OCI-LY7 (cell line): ENCODE data around the gene KRT3. TPM values are rescaled to one million over a fixed set of nuclear protein-coding genes. Genes with fewer than 3 reads are reported as not detected.

Experiments used
- BruUV-seq: library from RNA; stranded (reverse); fragments of 400-500 nt; replicated peaks from 2 replicates; lab custom pipeline; 2021; lab: Mats Ljungman, UMichigan
- CTCF ChIA-PET: fragments of 300-600 bp; sonication (Branson Sonifier 250); formaldehyde crosslinking; loops from one replicate; lab custom pipeline; 2022; ENCODE audit warnings: antibody characterized with exemption; ENCODE audit not compliant: unreplicated experiment; lab: Charles Lee
- POLR2A ChIA-PET: fragments of 300-600 bp; sonication (Branson Sonifier 250); formaldehyde crosslinking; loops from one replicate; lab custom pipeline; 2022; ENCODE audit warnings: antibody characterized with exemption; lab: Charles Lee
- DNase-seq: peaks from one replicate; pipeline ENCODE4 v3.0.0-alpha.2; 2015; ENCODE audit warnings: low spot score
- H2AFZ ChIP-seq: fragments of 200-600 bp; sonication (generic), shearing (Covaris generic); 2 replicates; pipeline ENCODE4 v1.6.1; 2014; ENCODE audit warnings: mild to moderate bottlenecking, antibody characterized with exemption, low read length, moderate library complexity
- H3K27ac ChIP-seq: fragments of 200-600 bp; sonication (generic); 2 replicates; pipeline ENCODE4 v1.5.1; 2014; ENCODE audit warnings: mixed run types, low read depth, mild to moderate bottlenecking, moderate library complexity, low read length, inconsistent platforms; ENCODE audit not compliant: poor library complexity, severe bottlenecking
- H3K36me3 ChIP-seq: fragments of 200-600 bp; sonication (generic); 2 replicates; pipeline ENCODE4 v1.6.1; 2014; ENCODE audit warnings: mild to moderate bottlenecking, antibody characterized with exemption, low read length, moderate library complexity, mixed read lengths; ENCODE audit not compliant: insufficient read depth
- H3K4me1 ChIP-seq: fragments of 200-600 bp; sonication (generic); 2 replicates; pipeline ENCODE4 v1.5.1; 2014; ENCODE audit warnings: mild to moderate bottlenecking, low read length; ENCODE audit not compliant: insufficient read depth, poor library complexity, severe bottlenecking
- H3K4me2 ChIP-seq: fragments of 200-600 bp; sonication (generic); 2 replicates; pipeline ENCODE4 v1.6.1; 2014; ENCODE audit warnings: mild to moderate bottlenecking, low read length
- H3K4me3 ChIP-seq: fragments of 200-600 bp; sonication (generic); 2 replicates; pipeline ENCODE4 v1.5.1; 2014; ENCODE audit warnings: mild to moderate bottlenecking, low read depth, low read length; ENCODE audit not compliant: poor library complexity, severe bottlenecking
- H3K79me2 ChIP-seq: fragments of 200-600 bp; sonication (generic); 2 replicates; pipeline ENCODE4 v1.6.1; 2016; ENCODE audit warnings: low read depth, mild to moderate bottlenecking, low read length, moderate library complexity, mixed read lengths; ENCODE audit not compliant: insufficient read depth
- H3K9me2 ChIP-seq: fragments of 200-600 bp; sonication (generic); 2 replicates; pipeline ENCODE4 v1.6.1; 2016; ENCODE audit warnings: mild to moderate bottlenecking, low read length, mixed read lengths; ENCODE audit not compliant: insufficient read depth
- H3K9me3 ChIP-seq: fragments of 200-600 bp; sonication (generic); 2 replicates; pipeline ENCODE4 v1.6.1; 2014; ENCODE audit warnings: mild to moderate bottlenecking, mixed run types, low read length, mixed read lengths
- H4K20me1 ChIP-seq: fragments of 200-600 bp; sonication (generic); 2 replicates; pipeline ENCODE4 v1.6.1; 2014; ENCODE audit warnings: mild to moderate bottlenecking, antibody characterized with exemption, low read length, moderate library complexity, mixed read lengths; ENCODE audit not compliant: insufficient read depth
- CTCF ChIP-seq: fragments of 200-600 bp; sonication (generic); conservative IDR thresholded peaks from 2 replicates; pipeline ENCODE4 v1.5.1; 2014; ENCODE audit warnings: mild to moderate bottlenecking, antibody characterized with exemption, low read length, moderate library complexity, mixed read lengths
- EZH2phosphoT487 ChIP-seq: fragments of 200-600 bp; sonication (generic); IDR thresholded peaks from 2 replicates; pipeline ENCODE4 v1.6.1; 2018; ENCODE audit warnings: low read depth, borderline replicate concordance, mild to moderate bottlenecking, mixed run types, antibody characterized with exemption, low read length, moderate library complexity, mixed read lengths
- intact Hi-C: fragments of 100-400 bp; cut with micrococcal nuclease; formaldehyde crosslinking; loops from one replicate; pipeline ENCODE4 v1.10.0; 2022; ENCODE audit not compliant: unreplicated experiment
- total RNA-seq, 2 experiments: library from RNA; depleted of rRNA in 1 of 2; stranded (reverse); fragments of >200 nt in 1 of 2; shearing (Covaris generic) in 1 of 2; gene quantifications; 2 replicates each; pipeline ENCODE4 v1.2.3, GENCODE V29; 2014 to 2022

KRT3 gene
- total RNA-seq, 2 experiments from 2014 or later, result not detected

DNA sequence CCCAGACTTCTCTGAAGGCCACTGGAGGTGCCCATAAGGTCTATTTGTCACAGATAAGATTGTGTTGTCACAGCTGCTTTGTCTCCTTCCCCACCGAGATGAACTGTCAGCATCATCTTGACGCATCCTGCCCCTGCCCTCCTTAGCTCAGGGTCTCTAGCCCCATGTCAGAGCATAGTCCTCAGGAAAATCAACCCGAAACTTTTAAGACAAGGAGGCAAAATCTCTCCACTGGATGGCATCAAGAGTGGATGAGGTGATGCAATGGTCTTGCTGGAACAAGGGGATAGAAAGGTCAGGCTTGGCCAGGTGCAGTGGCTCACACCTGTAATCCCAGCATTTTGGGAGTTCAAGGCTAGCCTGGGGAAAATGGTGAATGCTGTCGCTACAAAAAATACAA is 30.0 kb upstream of the KRT3 start:
- Histone ChIP-seq H3K4me2 (no peak overlapping the region), H3K9me2 (no peaks in the 10 kb centered on the region), H3K4me1 (no peaks in the 10 kb centered on the region), H3K27ac (no peak overlapping the region), H3K79me2 (no peaks in the 10 kb centered on the region), H4K20me1 (no peaks in the 10 kb centered on the region), H3K9me3 (no peaks in the 10 kb centered on the region), H2AFZ (no peak overlapping the region), H3K36me3 (no peaks in the 10 kb centered on the region), H3K4me3 (no peak overlapping the region)
- TF ChIP-seq CTCF (no peak), EZH2phosphoT487 (no peak)
- DNase-seq, result no peak
- no TSS peak for BruUV-seq
- intact Hi-C loops, result no loop called here
- POLR2A ChIA-PET, result no interaction called here
- CTCF ChIA-PET, result no interaction called here

DNA sequence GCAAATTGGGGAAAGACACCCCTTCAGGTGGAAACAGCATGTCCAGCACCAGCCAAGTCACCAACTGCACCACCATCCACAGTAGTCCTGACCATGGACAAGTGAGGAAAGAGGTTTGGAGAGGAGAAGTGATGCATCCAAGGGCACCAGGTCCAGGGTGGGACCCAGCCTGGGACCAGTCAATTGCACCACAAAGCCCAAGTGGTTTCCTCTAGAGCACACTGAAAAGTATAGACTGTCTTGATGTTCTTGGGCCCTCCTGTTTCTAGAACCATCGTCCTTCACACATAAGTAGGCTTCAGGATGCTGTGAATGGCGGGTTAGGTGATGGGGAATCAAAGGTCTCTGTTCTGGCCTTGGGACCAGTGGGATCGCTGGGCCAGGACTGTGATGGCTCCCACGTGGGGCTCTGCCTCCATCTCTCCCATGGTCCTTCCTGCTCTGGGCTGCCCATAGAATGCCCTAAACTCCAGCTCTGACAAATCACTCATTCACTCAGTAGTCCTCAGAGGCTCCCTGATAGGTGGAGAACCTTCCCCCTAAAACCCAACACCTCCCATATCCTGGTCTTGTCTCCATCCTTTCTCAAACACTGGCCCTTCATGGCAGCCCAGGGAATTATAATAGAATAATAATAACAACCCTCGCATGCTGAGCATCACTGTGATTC is 29.0 kb upstream of the KRT3 start:
- DNase-seq, result no peak
- no peak overlapping the region for H3K4me3 ChIP-seq
- no TSS peak for BruUV-seq
- H4K20me1 ChIP-seq, result no peaks in the 10 kb centered on the region
- no peak overlapping the region for H3K4me2 ChIP-seq
- ChIA-PET POLR2A (no interaction called here), CTCF (no interaction called here)
- no peaks in the 10 kb centered on the region for H3K36me3 ChIP-seq
- TF ChIP-seq EZH2phosphoT487 (no peak), CTCF (no peak)
- H3K4me1 ChIP-seq, result no peaks in the 10 kb centered on the region
- H2AFZ ChIP-seq, result no peak overlapping the region
- H3K9me2 ChIP-seq, result no peaks in the 10 kb centered on the region
- H3K79me2 ChIP-seq, result no peaks in the 10 kb centered on the region
- H3K27ac ChIP-seq, result no peak overlapping the region
- intact Hi-C loops, result no loop called here
- H3K9me3 ChIP-seq, result no peaks in the 10 kb centered on the region

GRCh38 chr12:52823761-52824450 is 28.0 kb upstream of the KRT3 start:
- H2AFZ ChIP-seq, result no peak overlapping the region
- no peak overlapping the region for H3K27ac ChIP-seq
- H3K4me2 ChIP-seq, result no peak overlapping the region
- no peak for TF ChIP-seq CTCF
- ChIA-PET CTCF (no interaction called here), POLR2A (no interaction called here)
- H3K4me3 ChIP-seq, result no peak overlapping the region
- no peaks in the 10 kb centered on the region for H3K4me1 ChIP-seq
- no peaks in the 10 kb centered on the region for H3K79me2 ChIP-seq
- H4K20me1 ChIP-seq, result no peaks in the 10 kb centered on the region
- H3K36me3 ChIP-seq, result no peaks in the 10 kb centered on the region
- no peak for DNase-seq
- intact Hi-C loops, result no loop called here
- H3K9me2 ChIP-seq, result no peaks in the 10 kb centered on the region
- H3K9me3 ChIP-seq, result no peaks in the 10 kb centered on the region
- BruUV-seq, result no TSS peak
